HG03575 (cell line): ENCODE data around the gene OXNAD1.

Experiments
- ATAC-seq: cut with Tn5 transposase; IDR thresholded peaks from one replicate; pipeline ENCODE4 v1.9.1; 2021; ENCODE audit not compliant: unreplicated experiment, insufficient number of reproducible peaks, low FRiP score; ENCODE audit errors: extremely low read depth

Gene OXNAD1

GRCh38 chr3:16264708-16265454 lies at the start of gene OXNAD1, which contains the start of gene DPH3:
OXNAD1 (plus strand) TSS chr3:16265212; CDS start chr3:16270953, 5,741 bp downstream.
DPH3 (minus strand) TSS chr3:16264943; CDS start chr3:16264876, 67 bp downstream.
- ATAC-seq: peak; percentile 92

DNA sequence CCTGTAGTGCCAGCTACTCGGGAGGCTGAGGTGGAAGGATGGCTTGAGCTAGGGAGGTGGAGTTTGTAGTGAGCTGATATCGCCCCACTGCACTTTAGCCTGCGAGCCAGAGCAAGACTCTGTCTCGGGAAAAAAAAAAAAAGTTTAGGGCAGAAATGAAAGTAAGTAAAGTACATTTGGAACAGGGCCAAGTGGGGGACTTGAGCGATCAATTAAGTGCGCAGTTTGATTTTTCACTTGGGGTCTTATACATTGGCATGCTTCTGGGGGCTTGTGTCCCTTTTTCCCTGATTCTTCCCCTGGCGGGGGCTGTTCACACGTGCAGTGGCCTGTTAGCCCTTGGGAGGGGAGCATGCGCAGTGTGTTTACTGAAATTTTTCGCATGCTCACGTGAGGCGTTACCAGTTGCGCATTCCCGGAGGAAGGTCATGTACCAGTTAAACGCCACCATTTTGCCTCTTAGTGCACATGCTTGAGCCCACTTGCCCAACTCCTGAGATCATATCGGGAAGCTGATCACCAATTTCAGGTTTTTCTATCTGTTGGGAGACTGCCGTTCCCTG lies 48.6 kb upstream of the OXNAD1 start:
- no peak for ATAC-seq

DNA sequence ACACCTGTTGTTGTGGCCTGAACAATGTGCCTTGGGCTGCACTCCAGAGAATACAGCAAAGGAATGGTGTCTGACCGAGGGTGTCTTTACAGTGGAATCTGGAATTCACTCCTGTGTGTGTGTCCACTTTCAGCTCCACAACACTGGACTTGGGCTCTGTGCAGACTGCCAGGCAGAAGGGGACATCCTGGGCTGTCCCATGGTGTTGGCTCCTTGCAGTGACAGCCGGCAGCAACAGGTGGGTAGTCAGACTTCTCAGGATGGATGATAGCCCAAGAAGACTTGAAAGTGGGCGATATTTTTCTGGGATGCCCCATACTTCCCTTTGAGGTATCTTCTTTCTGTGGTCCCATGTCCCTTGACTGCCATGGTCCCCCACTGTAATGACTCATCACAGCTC lies 45.2 kb upstream of the OXNAD1 start:
- no peak for ATAC-seq

DNA sequence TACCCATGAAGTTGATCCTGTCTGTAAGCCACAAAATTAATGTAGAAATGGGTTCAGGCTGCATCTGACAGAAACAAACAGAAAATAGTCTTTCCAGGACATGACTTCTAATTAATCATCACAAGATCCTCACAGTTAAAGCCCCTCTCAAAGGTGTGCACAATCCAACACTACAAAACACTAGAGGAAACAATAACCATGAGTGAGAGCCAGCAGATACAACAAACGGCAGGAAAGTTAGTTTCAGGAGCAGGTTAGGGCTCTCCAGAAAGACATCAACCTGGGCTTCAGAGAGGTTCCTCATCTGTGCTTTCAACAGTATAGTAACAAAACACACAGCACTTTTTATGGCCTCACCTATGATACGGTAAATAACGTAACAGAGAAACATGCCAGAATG lies 43.0 kb upstream of the OXNAD1 start:
- no peak for ATAC-seq

DNA sequence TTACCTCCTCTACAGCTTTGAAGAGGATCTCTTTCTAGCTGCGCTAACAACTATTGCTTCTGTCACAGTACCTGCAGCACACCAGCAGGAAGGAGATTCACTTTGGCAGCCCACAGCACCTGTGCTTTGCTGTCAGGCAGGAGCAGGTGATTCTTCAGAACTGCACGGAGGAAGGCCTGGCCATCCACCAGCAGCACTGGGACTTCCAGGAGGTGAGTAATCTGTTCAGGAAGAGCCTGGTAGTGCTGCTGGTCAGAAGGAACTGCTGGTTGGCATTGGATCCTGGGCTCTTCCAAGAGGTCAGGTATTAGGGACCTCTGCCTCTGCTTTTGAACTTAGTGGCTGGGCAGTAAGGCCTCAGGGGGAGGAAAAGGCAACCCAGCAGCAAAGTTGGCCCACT lies 42.5 kb upstream of the OXNAD1 start:
- ATAC-seq: no peak

GRCh38 chr3:16224325-16224724 lies 40.7 kb upstream of the OXNAD1 start:
- ATAC-seq: no peak

DNA sequence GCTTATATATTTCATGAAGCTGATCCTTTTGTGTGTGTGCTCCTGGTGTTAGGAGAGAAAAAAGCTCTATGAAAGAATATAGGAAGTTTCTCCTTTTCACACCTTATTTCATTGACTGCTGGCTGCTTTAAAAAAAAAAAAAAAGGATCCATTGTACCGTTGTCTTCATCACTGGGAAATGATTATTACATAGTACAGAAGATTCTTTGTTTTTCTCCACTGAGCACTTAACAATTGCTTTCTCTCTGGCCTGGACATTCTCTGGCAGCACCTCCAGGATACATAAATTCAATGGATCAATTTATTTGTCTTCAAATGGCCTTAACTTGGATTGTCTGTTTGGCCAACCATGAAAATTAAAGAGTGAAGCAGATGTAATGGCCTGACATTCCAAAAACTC lies 37.4 kb upstream of the OXNAD1 start:
- ATAC-seq: no peak

GRCh38 chr3:16229681-16230080 lies 35.3 kb upstream of the OXNAD1 start:
- no peak for ATAC-seq

- ATAC-seq: no peak
These were observed 33.0 kb upstream of the OXNAD1 start for GRCh38 chr3:16231983-16232382.

DNA sequence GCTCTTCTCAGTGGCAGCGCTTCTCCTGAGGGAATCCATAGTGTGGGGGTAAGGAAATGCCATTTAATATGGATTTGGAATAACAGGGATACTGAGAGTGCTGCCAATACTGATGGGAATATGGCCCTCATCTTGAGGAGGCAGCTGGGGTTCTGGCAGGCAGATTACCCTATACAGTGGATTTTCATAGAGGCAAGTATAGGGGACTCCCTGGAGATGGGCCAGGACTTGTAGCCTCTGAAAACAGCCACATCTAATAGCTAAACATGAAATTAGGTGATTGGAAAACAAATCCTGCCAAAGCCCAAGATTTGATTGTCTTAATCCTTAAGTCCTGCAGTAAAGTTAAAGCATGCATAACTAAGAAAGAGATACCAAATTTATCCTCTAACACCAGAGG lies 31.2 kb upstream of the OXNAD1 start:
- ATAC-seq: no peak

DNA sequence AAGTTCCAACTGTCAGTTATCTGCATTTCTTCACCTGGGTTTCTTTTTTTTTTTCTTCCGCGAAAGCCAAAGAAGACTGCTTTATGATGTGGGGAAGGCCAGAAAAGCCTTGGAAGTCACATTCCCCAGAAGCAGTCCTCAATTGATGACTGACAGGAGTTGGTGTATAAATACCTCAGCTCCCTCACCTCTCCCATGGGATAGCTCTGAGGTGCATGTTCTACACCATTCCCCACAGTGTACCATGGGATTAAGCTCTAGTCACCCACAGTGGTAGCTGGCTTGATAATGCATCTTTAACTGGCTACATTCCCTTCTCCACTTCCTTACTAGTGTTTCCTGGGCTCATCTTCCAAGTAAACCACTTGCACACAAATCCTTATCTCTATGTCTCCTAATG lies 30.7 kb upstream of the OXNAD1 start:
- ATAC-seq: no peak

- ATAC-seq: no peak
These were observed 28.9 kb upstream of the OXNAD1 start for GRCh38 chr3:16236030-16236639.

GRCh38 chr3:16236856-16237393 lies 28.1 kb upstream of the OXNAD1 start:
- ATAC-seq: no peak

- no peak for ATAC-seq
These were observed 25.8 kb upstream of the OXNAD1 start for GRCh38 chr3:16239086-16239770.

DNA sequence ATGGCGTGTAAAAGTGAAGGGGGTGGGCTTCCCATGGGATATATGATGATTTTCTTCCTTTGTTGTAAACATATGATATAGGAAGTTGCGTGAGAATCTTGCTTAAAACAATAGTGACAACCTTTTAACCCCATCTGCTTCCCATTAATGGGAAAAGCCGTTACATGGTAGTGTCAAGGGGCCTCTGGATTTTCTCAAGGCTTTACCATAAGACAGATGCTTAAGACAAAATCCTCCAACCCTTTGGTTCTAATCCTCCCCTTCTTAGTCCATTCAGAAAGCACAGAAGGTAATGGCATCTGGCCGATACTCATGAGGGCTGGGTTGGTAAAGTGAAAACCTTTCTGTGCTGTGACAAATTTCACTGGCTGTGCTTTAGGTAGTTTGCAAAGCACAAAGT lies 25.2 kb upstream of the OXNAD1 start:
- no peak for ATAC-seq

- no peak for ATAC-seq
These were observed 24.6 kb upstream of the OXNAD1 start for GRCh38 chr3:16240229-16241023.

GRCh38 chr3:16241225-16241624 lies 23.8 kb upstream of the OXNAD1 start:
- ATAC-seq: no peak

DNA sequence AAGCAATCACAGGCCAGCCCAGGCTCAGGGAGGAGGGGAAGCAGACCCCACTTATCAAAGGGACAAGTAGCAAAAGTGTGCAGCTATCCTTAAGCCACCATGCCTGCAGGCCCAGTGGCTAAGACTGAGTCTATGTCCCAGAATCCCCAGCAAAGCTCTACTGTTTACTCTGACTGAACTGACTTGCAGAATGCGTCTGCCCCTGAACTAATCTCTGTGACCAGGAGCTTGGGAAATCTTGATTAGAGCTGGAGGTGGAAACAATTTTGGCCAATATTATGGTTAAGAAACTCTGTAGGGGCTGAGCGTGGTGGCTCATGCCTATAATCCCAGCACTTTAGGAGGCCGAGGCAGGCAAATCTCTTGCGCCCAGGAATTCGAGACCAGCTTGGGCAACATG lies 22.8 kb upstream of the OXNAD1 start:
- no peak for ATAC-seq
